LNCAP (cell line): ENCODE measurements around the gene COL6A2.

Source experiments
- TF ChIP-seq, protein P1 (sequence below): fragments of 450-650 bp; IDR thresholded peaks from 2 replicates; pipeline ENCODE4 v1.5.1; 2017; ENCODE audit warnings: mild to moderate bottlenecking

The COL6A2 gene

DNA sequence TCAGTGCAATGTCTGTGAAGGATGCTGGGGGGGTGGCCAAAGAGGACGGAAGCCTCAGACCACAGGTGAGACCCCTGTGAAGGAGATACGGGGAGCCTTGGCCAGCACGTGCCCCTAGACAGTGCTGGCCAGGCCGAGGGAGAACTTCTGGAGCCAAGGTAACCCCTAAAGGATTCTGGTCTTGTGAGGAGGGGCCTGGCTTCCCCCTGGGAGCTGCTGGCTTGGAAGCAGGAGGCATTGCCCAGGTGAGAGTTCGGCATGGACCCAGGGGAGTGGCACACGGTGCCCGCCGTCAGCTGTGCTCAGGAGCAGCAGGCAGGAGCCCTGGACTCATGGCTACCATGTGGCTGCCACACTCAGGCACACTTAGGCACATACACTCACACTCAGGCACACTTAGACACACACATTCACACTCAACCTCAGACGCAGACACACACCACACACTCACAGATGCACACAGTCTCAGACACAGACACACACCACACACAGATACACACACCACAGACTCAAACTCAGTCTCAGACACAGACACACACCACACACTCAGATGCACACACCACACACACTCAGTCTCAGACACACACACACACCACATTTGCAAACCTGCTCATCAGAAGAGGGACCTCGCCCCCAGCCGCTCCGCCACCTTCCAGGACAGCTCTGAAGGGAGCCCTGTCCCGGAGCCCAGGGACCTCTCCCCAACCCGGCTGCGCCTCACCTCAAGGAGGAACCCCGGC is 1.1 kb upstream of the COL6A2 start:
- TF ChIP-seq, protein P1, sequence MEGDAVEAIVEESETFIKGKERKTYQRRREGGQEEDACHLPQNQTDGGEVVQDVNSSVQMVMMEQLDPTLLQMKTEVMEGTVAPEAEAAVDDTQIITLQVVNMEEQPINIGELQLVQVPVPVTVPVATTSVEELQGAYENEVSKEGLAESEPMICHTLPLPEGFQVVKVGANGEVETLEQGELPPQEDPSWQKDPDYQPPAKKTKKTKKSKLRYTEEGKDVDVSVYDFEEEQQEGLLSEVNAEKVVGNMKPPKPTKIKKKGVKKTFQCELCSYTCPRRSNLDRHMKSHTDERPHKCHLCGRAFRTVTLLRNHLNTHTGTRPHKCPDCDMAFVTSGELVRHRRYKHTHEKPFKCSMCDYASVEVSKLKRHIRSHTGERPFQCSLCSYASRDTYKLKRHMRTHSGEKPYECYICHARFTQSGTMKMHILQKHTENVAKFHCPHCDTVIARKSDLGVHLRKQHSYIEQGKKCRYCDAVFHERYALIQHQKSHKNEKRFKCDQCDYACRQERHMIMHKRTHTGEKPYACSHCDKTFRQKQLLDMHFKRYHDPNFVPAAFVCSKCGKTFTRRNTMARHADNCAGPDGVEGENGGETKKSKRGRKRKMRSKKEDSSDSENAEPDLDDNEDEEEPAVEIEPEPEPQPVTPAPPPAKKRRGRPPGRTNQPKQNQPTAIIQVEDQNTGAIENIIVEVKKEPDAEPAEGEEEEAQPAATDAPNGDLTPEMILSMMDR = no peak

DNA sequence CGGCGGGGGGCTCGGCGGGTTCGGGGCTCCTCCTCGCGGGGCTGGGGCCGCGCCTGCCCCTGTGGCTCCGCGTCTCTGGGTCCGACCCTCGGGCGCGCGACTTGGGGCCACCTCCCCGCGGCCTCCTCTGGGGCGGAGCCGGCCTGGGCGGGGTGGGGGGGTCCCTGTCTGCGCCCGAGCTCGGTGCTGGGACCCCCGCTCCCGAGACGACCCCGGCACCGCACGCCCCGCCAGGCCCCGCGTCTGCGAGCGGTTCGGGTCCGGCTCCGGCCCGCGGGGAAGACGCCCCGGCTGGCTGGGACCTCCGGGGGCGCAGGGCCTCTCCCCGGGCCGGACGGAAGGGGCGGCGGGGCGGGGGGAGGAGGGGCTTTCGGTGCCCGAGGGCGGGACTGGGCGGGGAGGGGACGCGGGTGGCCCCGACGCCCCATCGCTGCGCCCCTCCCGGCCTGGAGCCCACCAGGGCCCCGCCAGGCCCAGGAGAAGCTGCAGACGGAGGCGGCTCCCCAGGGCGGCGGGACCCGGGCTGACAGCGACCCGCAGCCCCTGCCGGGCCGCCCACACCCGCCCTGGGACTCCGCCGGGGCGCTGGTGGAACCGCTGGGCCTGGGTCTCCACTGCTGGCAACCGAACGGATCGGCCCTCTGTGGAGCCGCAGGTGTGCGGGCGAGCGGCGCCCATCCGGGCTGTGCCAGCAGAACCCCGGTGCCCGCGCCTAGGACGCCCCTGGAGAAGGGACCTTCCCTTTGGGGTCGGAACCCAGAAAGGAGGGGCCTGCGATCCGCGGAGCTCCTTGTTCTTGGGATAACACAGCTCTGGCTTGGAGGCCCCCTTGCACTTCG is 610 bp downstream of the COL6A2 start:
- TF ChIP-seq, protein P1 = no peak

DNA sequence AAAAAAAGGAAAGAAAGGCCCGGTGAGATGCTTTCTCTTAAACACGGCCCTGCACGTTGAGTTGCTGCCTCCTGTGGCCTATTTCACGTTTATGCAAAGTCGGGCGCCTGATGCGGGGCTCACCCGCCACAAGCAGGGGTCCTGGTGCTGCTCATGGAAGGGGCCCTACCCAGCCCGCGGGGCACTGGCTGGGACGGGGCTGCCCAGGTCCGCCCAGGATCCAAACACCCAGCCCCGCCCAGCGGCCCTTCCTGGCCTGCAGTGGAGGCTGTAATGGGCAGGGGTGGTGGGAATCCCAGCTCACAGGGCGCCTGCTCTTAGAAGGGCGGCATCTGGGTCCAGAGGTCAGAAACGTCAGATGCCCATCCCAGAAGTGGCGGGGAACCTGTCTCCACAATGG is 1.6 kb downstream of the COL6A2 start:
- TF ChIP-seq, protein P1 = no peak

DNA sequence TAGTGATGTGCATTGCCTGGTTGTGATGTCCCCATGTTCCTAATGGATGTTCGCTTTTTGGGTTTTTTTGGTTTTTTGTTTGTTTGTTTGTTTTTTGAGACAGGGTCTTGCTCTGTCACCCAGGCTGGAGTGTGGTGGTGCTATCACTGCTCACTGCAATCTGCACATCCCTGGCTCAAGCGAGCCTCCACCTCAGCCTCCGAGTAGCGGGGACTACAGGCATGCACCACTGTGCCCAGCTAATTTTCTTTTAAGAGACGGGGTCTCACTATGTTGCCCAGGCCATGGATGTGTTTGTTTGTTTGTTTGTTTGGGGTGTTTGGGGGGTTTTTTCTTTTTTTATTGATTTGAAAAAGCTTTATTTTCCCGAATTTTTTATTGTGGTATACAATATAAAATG is 2.1 kb downstream of the COL6A2 start:
- TF ChIP-seq, protein P1 = no peak

DNA sequence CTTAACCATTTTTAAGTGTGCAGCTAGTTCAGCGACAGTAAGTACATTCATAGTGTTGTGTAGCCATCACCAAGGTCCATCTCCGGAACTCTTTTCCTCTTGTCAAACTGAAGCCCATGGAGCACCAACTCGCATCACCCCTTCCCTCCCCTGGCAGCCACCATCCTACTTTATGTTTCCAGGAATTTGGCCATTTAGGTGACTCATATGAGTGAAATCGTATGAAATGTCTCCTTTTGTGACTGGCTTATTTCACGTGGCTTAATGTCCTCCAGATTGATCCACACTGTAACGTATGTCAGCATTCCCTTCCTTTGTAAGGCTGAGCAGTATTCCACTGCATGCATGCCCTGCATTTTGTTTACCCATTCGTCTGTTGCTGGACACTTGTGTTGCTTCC is 2.5 kb downstream of the COL6A2 start:
- TF ChIP-seq, protein P1 = no peak

DNA sequence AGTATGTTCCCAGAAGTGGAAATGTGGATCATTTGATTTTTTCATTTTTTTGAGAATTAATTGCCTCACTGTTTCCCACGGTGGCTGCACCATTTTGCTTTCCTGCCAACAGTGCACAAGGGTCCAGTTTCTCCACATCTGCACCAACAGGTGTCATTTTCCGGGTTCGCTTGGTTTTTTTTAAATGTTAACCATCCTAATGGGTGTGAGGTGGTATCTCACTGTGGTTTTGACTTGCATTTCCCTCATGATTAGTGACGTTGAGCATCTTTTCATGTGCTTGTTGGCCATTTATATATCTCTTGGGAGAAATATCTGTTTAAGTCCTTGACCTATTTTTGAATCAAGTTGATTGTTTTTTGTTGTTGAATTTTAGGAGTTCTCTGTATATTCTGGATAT is 3.0 kb downstream of the COL6A2 start:
- TF ChIP-seq, protein P1 = no peak

DNA sequence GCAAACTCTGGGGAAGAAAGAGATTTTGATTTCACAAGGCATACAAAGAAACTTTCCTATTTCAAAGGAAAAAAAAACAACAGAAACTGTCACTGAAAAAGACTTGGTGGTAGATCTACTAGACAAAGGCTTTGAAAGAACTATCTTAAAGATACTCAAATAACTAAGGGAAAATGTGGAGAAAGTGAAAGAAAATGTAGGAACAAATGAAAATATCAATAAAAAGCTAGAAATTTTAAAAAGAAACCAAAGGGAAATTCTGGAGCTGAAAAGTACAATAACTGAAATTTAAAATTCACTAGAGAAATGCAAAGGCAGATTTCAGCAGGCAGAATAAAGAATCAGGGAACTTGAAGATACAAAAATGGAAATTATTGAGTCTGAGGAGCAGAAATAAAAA is 6.2 kb downstream of the COL6A2 start:
- TF ChIP-seq, protein P1 = no peak
